HepG2 (cell line): ENCODE results near the gene EVI5. TPM values are rescaled to one million over a fixed set of nuclear protein-coding genes. Genes with fewer than 3 reads are reported as not detected.

Experiments used
- BCLAF1 ChIP-seq: fragments of 450-650 bp; IDR thresholded peaks from 2 replicates; pipeline ENCODE4 v1.6.1; 2017; ENCODE audit warnings: mild to moderate bottlenecking
- CHD2 ChIP-seq: IDR thresholded peaks from 2 replicates; pipeline ENCODE4 v1.6.1; 2011; ENCODE audit warnings: low read depth, low read length, improper control_type of control experiment
- EP300 ChIP-seq, 3 experiments: sonication (generic) in 1 of 3; formaldehyde crosslinking in 1 of 3; IDR thresholded peaks; 2 replicates each; pipeline versions ENCODE4 v1.5.1 to v1.6.1; 2011 to 2020; ENCODE audit warnings: low read depth in 2 of 3, low read length in 2 of 3, borderline replicate concordance in 1 of 3, improper control_type of control experiment in 1 of 3, mild to moderate bottlenecking in 1 of 3, missing genetic modification reagents in 1 of 3, moderate library complexity in 1 of 3
- FOXC1 ChIP-seq: sonication (generic); formaldehyde crosslinking; IDR thresholded peaks from 2 replicates; pipeline ENCODE4 v1.8.0; 2022; ENCODE audit warnings: mild to moderate bottlenecking, missing genetic modification reagents, borderline replicate concordance
- HBP1 ChIP-seq: IDR thresholded peaks from 2 replicates; pipeline ENCODE4 v1.6.1; 2016; ENCODE audit warnings: low read depth, control low read depth
- KLF12 ChIP-seq: sonication (generic); formaldehyde crosslinking; IDR thresholded peaks from 2 replicates; pipeline ENCODE4 v1.4.0; 2020; ENCODE audit warnings: missing genetic modification reagents, borderline replicate concordance
- MBD4 ChIP-seq: IDR thresholded peaks from 2 replicates; pipeline ENCODE4 v1.6.1; 2012; ENCODE audit warnings: low read length, inconsistent platforms, borderline replicate concordance
- MBNL3 ChIP-seq: fragments of 250-450 bp; sonication (Bioruptor Pico); conservative IDR thresholded peaks from 2 replicates; pipeline ENCODE4 v1.8.0; 2022; ENCODE audit warnings: mild to moderate bottlenecking, inconsistent platforms
- MTA3 ChIP-seq: sonication (generic); formaldehyde crosslinking; IDR thresholded peaks from 2 replicates; pipeline ENCODE4 v1.4.0; 2020; ENCODE audit warnings: missing genetic modification reagents
- NRL ChIP-seq: sonication (generic); formaldehyde crosslinking; IDR thresholded peaks from 2 replicates; pipeline ENCODE4 v1.5.0; 2020; ENCODE audit warnings: missing genetic modification reagents, mild to moderate bottlenecking, moderate library complexity, borderline replicate concordance
- PBX2 ChIP-seq: IDR thresholded peaks from 2 replicates; pipeline ENCODE4 v1.6.1; 2016; ENCODE audit warnings: control low read depth
- TEAD2 ChIP-seq: sonication (generic); formaldehyde crosslinking; IDR thresholded peaks from 2 replicates; pipeline ENCODE4 v1.9.0; 2021; ENCODE audit warnings: missing genetic modification reagents
- THAP8 ChIP-seq: sonication (generic); formaldehyde crosslinking; IDR thresholded peaks from 2 replicates; pipeline ENCODE4 v1.5.1; 2020; ENCODE audit warnings: missing genetic modification reagents, mild to moderate bottlenecking, borderline replicate concordance
- TRIM22 ChIP-seq: fragments of 450-650 bp; IDR thresholded peaks from 2 replicates; pipeline ENCODE4 v1.6.1; 2017
- XBP1 ChIP-seq: sonication (generic); formaldehyde crosslinking; IDR thresholded peaks from 2 replicates; pipeline ENCODE4 v1.5.0; 2020; ENCODE audit warnings: missing genetic modification reagents
- ZBTB43 ChIP-seq: sonication (generic); formaldehyde crosslinking; conservative IDR thresholded peaks from 2 replicates; pipeline ENCODE4 v1.4.0; 2020; ENCODE audit warnings: missing genetic modification reagents
- ZBTB7B ChIP-seq: sonication (generic); formaldehyde crosslinking; IDR thresholded peaks from 2 replicates; pipeline ENCODE4 v1.4.0; 2020; ENCODE audit warnings: missing genetic modification reagents
- ZNF12 ChIP-seq: sonication (generic); formaldehyde crosslinking; IDR thresholded peaks from 2 replicates; pipeline ENCODE4 v1.5.0; 2020; ENCODE audit warnings: missing genetic modification reagents
- ZNF878 ChIP-seq: sonication (generic); formaldehyde crosslinking; IDR thresholded peaks from 2 replicates; pipeline ENCODE4 v1.8.1; 2023; ENCODE audit warnings: mild to moderate bottlenecking, missing genetic modification reagents, moderate library complexity
- ZSCAN20 ChIP-seq: sonication (generic); formaldehyde crosslinking; IDR thresholded peaks from 2 replicates; pipeline ENCODE4 v1.4.0; 2020; ENCODE audit warnings: missing genetic modification reagents, mild to moderate bottlenecking, borderline replicate concordance
- polyA plus RNA-seq, 8 experiments: library from polyadenylated mRNA; depleted of rRNA in 3 of 8; stranded (reverse) in 7 of 8; unstranded in 1 of 8; fragments of >200 nt; fragmentation: Illumina TruSeq in 4 of 8; extraction: Trizol in 4 of 8; gene quantifications; 2 replicates each; pipeline versions ENCODE4 v1.2.1 to v1.2.3, GENCODE V29; 2011 to 2016; ENCODE audit warnings: low read depth in 4 of 8, missing spikeins in 1 of 8, mixed read lengths in 1 of 8; ENCODE audit not compliant: insufficient read depth in 1 of 8
- total RNA-seq, 5 experiments: library from RNA; depleted of rRNA; stranded (reverse); fragments of >200 nt; fragmentation: Illumina TruSeq; extraction: Trizol; gene quantifications; 2 replicates each; pipeline ENCODE4 v1.2.3, GENCODE V29; 2016; ENCODE audit warnings: low read depth in 1 of 5

The EVI5 gene
- total and polyA plus RNA-seq, 2 of the 13 experiments (the other 11 are each of a cell fraction or from before 2014, with no cell fraction given) = 4.0 to 12.6 TPM

GRCh38 chr1:92485381-92486250 is 299.3 kb downstream of the EVI5 start (continued):
- TF ChIP-seq EP300 (IDR thresholded peaks at IDR 0.05; ENCODE audit: low read depth in 2 of 2, low read length in 2 of 2) (no peak), EP300 (CRISPR knock-in tag; IDR thresholded peaks at IDR 0.05; ENCODE audit: borderline replicate concordance) (no peak), ZBTB7B (CRISPR knock-in tag) (peak; percentile 90), KLF12 (peak; percentile 67; the same call in 1 of the 2 replicates), NRL (no peak; the same call in 1 of the 2 replicates), MBNL3 (CRISPR knock-in tag) (no peak), FOXC1 (CRISPR knock-in tag) (peak; percentile 17; the same call in 1 of the 2 replicates), TEAD2 (CRISPR knock-in tag) (no peak), ZSCAN20 (CRISPR knock-in tag) (no peak), PBX2 (CRISPR knock-in tag) (no peak), MTA3 (no peak), HBP1 (CRISPR knock-in tag) (no peak; the same call in 1 of the 2 replicates), ZNF12 (CRISPR knock-in tag) (no peak), BCLAF1 (no peak), ZNF878 (CRISPR knock-in tag) (no peak), THAP8 (CRISPR knock-in tag) (no peak; the same call in 1 of the 2 replicates), MBD4 (no peak), ZBTB43 (CRISPR knock-in tag) (no peak), CHD2 (no peak), TRIM22 (no peak), XBP1 (CRISPR knock-in tag) (no peak)
